GM18519 (cell line): ENCODE data around the gene SCD.
A peak's percentile ranks its signal among the peaks of the same experiment; 100 is the strongest.

ENCODE experiments used
- ATAC-seq: cut with Tn5 transposase; IDR thresholded peaks from one replicate; pipeline ENCODE4 v1.9.1; 2021; ENCODE audit warnings: mild to moderate bottlenecking, moderate library complexity; ENCODE audit not compliant: unreplicated experiment, low FRiP score

Gene SCD

GRCh38 chr10:100339236-100339635 lies 7.8 kb upstream of the SCD start:
- no peak for ATAC-seq

- ATAC-seq = no peak
Observed at GRCh38 chr10:100340948-100341847, 5.8 kb upstream of the SCD start.

GRCh38 chr10:100341953-100342626 lies 4.9 kb upstream of the SCD start:
- ATAC-seq = no peak

GRCh38 chr10:100342627-100342972 lies 4.4 kb upstream of the SCD start:
- ATAC-seq = no peak

- no peak for ATAC-seq
Observed at GRCh38 chr10:100344241-100344788, 2.7 kb upstream of the SCD start.

GRCh38 chr10:100345570-100346330 lies 1.3 kb upstream of the SCD start:
- no peak for ATAC-seq

GRCh38 chr10:100346351-100346764 lies 675 bp upstream of the SCD start:
- ATAC-seq = peak; percentile 42

GRCh38 chr10:100347568-100348195 lies 649 bp downstream of the SCD start:
- no peak for ATAC-seq

GRCh38 chr10:100348389-100348927 lies 1.4 kb downstream of the SCD start:
- no peak for ATAC-seq

- ATAC-seq = no peak
Observed at GRCh38 chr10:100349087-100349486, 2.1 kb downstream of the SCD start.

GRCh38 chr10:100349672-100350071 lies 2.6 kb downstream of the SCD start:
- ATAC-seq = no peak

GRCh38 chr10:100350914-100351485 lies 4.0 kb downstream of the SCD start:
- no peak for ATAC-seq

- ATAC-seq = no peak
Observed at GRCh38 chr10:100353770-100354485, 6.9 kb downstream of the SCD start.

- ATAC-seq = no peak
Observed at GRCh38 chr10:100355086-100355485, 8.1 kb downstream of the SCD start.

GRCh38 chr10:100356067-100357017 lies 9.3 kb downstream of the SCD start:
- ATAC-seq = no peak

GRCh38 chr10:100357059-100357858 lies 10.2 kb downstream of the SCD start:
- ATAC-seq = no peak

- ATAC-seq = no peak
Observed at GRCh38 chr10:100359030-100359432, 12.0 kb downstream of the SCD start.
